GM12874 (cell line): Measurements from ENCODE around the gene ECPAS.

Experiments
- TF ChIP-seq, protein P1 (sequence below): IDR thresholded peaks from 2 replicates; pipeline ENCODE4 v1.5.1; 2011; ENCODE audit warnings: low read depth, mild to moderate bottlenecking, control low read depth, low read length, moderate library complexity; ENCODE audit not compliant: insufficient read depth

ECPAS gene

DNA sequence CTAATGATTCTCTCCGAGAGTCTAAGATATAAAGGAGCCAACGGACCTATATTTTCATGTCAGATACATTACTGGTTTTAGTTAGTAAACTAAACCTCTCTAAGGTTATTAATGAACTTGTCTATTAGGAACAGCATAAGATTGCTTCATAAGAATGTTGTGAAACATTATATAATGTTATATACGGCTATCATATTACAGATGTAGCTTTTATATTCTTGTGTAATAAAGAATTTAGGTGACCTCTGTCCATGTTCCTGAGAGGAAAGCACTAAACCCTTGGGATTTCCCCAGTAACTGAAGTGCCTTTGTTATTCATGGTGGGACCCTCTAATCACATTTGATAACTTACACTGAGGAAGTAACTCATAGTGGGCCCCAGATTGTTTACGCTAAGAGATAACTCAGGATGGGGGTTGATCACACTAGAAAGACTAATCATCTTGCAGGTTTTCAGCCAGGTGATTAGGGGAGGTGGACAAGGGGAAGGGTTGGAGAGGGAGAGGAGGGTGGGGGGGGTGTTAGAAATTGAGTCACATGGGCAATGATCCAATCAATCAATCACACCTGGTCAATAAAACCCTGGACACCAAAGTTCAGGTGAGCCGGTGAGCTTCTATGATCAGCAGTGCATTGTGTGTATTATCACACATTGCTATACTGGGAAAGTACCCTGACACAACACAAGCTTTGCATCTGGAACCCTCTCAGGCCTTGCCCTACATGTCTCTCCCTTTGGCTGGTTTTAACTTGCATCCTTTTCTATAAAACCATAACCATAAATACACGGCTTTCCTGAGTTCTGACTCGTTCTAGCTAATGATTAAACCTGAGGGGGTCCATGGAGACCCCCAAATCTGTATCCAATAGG lies 25.8 kb downstream of the ECPAS start:
- TF ChIP-seq, protein P1, sequence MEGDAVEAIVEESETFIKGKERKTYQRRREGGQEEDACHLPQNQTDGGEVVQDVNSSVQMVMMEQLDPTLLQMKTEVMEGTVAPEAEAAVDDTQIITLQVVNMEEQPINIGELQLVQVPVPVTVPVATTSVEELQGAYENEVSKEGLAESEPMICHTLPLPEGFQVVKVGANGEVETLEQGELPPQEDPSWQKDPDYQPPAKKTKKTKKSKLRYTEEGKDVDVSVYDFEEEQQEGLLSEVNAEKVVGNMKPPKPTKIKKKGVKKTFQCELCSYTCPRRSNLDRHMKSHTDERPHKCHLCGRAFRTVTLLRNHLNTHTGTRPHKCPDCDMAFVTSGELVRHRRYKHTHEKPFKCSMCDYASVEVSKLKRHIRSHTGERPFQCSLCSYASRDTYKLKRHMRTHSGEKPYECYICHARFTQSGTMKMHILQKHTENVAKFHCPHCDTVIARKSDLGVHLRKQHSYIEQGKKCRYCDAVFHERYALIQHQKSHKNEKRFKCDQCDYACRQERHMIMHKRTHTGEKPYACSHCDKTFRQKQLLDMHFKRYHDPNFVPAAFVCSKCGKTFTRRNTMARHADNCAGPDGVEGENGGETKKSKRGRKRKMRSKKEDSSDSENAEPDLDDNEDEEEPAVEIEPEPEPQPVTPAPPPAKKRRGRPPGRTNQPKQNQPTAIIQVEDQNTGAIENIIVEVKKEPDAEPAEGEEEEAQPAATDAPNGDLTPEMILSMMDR: no peak

GRCh38 chr9:111456529-111456928 lies 27.7 kb downstream of the ECPAS start:
- TF ChIP-seq, protein P1: no peak

GRCh38 chr9:111455638-111456037 lies 28.5 kb downstream of the ECPAS start:
- TF ChIP-seq, protein P1: no peak

DNA sequence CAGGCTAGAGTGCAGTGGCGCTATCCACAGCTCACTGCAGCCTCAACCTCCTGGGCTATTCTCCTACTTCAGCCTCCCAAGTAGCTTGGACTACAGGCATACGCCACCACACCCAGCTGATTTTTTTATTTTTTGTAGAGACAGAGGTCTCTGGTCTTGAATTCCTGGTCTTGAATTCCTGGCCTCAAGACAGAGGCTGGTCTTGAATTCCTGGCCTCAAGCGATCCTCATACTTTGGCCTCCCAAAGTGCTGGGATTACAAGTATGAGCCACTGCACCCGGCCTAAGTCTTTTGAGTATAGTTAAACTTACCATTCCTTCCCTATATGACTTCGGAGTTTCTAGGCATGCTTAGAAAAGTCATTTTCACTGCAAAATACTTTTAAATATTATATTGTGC lies 29.4 kb downstream of the ECPAS start:
- TF ChIP-seq, protein P1: no peak

DNA sequence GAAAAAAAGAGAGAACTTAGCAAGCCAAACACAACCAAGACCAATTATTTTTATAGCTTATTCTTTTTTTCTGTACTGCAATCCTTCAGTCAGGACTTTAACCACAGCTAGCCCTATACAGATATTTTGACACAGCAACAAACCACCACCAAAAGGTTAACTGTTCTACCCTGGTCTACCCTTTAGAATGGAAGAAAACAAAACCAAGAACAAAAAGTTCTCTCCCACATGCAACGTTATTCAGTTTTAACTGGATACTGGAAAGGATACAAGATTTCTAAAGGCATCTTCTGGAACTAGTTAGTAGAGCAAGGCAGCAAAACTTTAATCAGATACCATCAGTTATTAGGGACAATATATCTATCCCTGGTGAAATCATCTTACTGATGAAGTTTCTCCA lies 32.6 kb downstream of the ECPAS start:
- TF ChIP-seq, protein P1: no peak

DNA sequence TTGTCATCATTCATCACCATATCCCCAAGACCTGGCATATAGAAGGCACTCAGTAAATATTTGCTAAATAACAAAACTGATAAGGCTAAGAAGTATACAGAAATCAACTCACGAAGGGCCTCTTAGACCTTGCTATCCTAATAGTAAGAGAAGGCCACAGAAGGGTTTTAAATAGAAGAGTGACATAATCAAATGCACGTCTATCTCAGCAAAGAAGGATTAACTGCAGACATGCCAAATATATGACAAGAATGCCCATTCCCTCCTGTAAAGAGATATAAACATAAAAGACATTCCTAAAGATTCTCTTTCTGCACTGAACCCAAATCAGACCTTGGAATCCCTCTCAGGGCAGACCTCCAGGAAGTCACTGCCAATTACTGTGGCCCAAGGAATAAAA lies 34.1 kb downstream of the ECPAS start:
- TF ChIP-seq, protein P1: no peak

DNA sequence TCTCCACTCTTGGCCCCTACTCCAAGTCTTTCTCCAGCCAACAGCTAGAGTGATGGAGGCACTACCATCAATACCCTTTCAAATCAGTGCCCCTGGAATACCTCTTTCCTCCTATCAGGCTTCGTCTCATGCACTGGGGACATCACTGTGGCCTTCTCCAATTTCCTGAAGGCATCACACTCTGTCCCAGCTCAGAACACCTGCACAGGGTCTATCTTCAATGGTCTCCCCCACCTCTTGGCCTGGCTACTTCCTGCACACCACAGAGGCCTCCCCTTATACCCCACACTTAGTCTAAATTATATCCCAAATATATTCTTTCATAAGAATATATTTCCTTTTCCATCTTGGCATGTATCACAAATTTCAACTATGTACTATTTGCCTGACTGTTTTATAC lies 34.5 kb downstream of the ECPAS start:
- TF ChIP-seq, protein P1: no peak
